NCI-H524 treated with DMSO at 0.1 percent for 48 hours (cell line): ENCODE results near the gene NOP56.

Source experiments
- DNase-seq: peaks from one replicate; lab custom pipeline; 2025; lab: John Stamatoyannopoulos, UW

Gene NOP56

DNA sequence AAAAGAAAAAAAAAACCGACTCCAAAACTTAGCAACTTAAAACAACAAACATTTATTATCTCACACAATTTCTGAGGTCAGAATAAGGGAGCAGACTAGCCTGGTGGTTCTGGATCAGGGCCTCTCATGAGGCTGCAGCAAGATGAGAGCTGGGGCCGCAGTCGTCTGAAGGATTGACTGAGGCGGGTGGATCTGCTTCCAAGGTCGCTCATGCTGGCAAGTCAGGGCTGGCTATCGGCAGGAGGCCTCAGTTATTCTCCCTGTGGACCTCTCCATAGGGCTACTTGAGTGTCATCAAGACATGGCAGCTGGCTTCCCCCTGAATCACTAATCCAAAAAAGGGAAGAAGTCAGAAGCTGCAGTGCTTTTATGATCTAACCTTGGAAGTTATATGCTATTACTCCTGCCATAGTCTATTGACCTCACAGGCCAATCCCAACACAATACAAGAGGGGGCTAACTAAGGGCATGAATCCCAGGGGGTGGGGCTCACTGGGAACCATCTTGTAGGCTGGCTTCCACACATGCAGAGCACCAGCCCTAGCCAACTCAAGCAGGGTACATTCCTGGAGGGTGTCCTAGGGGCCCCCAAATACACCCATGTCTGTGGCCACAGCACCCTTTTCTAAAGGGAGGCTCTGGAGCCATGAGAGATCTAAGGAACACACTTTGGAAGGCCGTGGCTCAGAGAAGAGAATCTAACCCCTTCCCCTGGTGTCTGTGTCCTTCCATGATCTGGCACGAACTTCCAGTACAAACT is 51.5 kb downstream of the NOP56 start:
- DNase-seq = no peak

GRCh38 chr20:2705931-2706645 is 53.7 kb downstream of the NOP56 start:
- no peak for DNase-seq

GRCh38 chr20:2706688-2707352 is 54.4 kb downstream of the NOP56 start:
- no peak for DNase-seq

DNA sequence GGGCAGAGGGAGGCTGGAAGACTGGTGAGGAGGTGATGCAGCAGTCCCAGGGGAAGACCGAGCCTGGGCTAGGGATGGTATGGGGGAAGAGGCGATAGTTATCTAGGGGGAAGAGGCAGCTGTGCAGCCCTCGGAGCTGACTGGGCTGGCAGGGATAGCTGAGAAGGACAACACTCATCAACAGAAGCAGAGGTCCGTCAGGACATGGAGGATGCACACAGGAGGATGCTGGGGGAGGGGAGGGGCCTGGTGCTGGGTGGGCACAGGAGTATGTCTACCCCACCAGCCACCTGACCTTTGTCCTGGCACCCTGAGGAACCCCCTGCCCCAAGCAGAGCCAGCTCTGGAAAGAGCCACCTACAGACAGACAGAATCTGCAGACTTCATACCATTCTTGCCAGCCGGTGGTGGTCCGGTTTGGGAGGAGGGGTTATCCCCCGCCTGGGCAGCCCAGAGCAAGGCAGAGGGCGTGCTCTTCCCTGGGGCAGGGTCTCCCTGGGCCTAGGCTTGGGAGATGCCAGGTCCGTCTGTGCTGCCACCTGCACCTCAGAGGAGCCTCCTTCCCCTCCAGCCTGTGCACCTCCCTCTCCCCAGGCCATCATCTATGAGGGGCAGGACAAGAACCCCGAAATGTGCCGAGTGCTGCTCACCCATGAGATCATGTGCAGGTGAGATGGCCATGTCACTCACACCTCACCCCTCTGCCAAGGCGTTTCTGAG is 55.1 kb downstream of the NOP56 start:
- no peak for DNase-seq
